Muscle of back (tissue), 11 donors: ENCODE results near the gene ARHGAP28. TPM values are rescaled to one million over a fixed set of nuclear protein-coding genes. Genes with fewer than 3 reads are reported as not detected.
A peak's percentile ranks its signal among the peaks of the same experiment; 100 is the strongest.

Experiments used
- DNase-seq, 3 donors: peaks; one replicate each; pipeline versions ENCODE4 v3.0.0 to v3.0.0-alpha.2; 2013
- polyA plus RNA-seq, 10 donors: library from polyadenylated mRNA; unstranded; fragments of 120-200 nt; gene quantifications; one replicate each; pipeline ENCODE4 v1.2.1, GENCODE V29; 2013; ENCODE audit not compliant: insufficient read length in 10 of 10

Gene ARHGAP28
- polyA plus RNA-seq, 10 donors, result 17.8 to 41.9 (median 28.2) TPM

DNA sequence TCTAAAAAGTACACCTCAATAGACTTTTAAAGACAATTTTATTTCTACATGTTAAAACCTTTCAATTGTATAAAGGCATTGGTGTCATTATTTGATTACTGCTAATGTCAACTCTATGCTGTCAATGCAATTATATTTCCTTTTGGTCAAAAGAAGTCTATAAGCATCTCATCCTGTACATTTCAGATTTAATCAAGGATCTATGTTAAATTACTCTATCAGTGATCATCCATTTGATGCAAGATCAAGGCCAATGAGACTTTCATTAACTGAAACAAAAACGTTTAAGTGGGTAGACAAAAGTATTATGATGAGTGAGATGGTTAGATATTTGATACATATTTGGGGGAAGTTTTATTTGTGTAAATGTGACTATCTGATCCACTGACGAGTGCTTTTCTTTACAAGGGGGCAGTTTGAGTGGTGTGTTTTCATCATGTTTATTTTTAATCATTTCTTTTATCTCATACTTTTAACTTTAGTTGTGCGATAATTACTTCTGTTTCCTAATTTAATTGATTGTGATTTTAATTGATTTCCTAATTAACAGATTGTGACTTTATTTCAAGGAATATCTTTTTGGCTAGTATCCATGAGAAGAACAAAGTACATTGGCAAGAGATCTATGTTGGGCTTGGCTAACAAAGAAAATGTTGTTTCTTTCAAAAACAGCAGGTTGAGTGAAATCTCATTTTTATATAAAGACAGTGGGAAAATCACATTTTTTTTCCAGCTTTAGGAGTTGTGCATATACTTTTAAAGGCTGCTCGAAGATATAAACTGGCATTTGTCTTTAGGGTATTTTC lies 1.1 kb downstream of the ARHGAP28 start:
- DNase-seq, result peak in 1 of 3 donors; percentile 56

DNA sequence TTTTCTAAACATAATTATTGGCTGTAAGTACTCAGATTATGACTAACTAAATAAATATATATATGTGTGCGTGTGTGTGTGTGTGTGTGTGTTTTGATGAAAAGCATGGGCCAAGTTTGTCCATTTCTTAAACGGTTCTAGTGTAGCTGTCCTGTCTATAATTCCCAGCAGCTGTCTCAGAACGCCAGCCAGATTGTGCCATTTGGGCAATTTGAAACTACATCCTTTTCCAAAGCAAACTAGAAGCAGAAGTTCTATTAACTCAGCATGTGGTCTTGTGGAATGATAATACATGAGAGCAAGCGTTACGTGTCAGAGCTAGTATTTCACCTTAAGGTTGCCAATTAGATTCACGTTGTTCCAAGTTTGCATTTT lies 1.7 kb downstream of the ARHGAP28 start:
- peak; percentile 55 to 84 (median 79) for DNase-seq

DNA sequence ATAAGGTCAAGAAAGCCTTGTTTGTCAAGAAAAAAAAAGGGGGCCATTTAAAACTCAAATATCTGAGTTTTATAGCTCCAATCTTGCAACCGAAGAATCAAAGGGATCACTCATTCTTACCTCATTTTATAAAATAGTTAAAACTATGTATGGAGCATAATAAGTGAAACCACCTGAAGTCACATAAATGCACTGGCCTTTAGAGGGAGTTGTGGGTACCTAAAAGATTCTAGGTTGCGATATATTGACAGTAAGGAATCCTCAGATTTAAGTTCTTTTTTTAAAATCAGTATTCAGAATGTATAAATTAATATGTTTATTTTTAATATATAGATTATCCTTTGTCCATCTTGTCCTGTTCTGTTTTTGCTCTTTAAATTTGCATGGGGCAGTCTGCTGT lies 3.4 kb downstream of the ARHGAP28 start:
- DNase-seq, result no peak

DNA sequence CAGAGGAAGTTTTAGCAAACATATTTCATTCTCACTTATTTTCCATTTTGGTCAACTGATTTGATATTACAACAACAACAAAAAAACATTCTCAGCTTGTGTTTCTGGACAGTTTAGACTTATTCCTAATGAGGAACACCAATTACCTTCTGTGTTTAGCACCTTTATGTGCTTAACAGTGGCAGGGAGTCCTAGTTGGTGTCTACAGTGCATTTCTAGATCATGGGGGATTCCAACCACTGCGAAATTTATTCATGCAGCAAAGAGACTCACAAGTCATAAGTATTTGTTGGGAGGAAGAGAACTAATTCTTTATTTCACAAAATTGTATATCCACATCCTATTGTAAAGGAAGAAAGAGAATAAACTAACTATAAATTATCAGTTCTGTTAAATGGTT lies 4.2 kb downstream of the ARHGAP28 start:
- DNase-seq, result no peak

DNA sequence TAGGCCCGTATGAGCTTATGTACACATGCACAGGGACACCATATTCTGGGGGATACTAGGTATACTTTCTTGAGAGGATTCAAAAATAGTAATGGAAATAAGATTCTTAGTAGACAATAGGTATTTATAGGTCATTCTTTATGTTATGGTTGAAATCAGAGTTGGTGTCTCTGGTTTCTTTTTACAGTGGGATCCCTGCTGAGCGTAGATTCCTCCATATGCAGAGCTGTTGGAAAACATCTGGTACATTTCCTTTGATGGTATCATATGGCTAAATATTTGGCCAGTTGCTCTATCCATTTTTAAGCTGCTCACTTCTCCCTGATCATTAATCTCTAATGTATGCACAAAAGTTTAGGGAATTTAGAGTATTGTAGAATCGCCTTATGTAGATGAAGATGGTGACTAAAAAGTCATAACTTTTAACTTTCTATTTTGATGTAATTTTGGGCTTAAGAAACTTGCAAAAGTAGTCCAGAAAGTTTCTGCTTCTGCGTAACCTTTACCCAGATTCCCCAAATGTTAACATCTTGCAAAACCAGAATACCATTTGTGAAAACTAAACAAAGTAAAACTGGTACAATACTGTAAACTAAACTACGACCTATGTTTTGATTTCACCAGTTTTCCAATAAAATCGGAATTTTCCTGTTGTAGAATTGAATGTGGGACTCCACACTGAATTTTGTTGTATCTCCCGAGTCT lies 5.4 kb downstream of the ARHGAP28 start:
- no peak for DNase-seq

DNA sequence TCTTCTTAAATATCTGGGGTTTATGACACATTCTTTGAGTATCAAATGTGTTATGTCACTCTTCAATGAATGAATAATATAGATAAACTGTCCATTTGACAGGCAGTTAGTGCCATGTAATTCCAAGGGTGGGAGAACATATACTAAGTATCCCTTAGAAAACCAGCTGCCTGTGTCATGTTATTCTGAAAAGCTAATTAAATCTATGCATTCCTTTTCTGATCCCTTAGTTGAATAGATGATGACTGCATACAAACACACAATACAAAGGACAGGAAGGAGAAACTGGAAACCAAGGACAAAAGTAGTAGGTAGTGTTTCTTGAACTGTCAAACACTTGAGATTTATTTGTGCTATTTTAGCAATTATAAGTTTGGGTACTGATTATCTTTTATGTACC lies 8.3 kb downstream of the ARHGAP28 start:
- DNase-seq, result no peak

DNA sequence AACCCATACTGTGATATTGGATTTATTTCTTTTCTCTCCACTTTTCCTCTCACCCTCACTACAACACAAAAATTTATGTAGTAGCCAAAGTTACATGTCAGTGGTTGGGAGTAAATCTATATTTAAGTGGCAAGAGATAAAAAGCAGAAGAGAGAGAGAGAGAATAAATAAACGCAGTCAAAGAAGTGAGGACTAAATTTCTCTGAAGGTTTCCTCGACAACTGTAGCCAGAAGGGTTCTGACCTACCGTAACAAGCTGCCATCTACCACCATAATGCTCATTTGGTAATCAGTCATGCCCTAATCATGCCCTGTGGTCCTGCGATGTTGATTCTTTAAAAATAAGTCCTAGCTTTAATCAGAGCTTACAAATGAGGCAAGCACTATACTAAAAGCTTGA lies 9.1 kb downstream of the ARHGAP28 start:
- no peak for DNase-seq

DNA sequence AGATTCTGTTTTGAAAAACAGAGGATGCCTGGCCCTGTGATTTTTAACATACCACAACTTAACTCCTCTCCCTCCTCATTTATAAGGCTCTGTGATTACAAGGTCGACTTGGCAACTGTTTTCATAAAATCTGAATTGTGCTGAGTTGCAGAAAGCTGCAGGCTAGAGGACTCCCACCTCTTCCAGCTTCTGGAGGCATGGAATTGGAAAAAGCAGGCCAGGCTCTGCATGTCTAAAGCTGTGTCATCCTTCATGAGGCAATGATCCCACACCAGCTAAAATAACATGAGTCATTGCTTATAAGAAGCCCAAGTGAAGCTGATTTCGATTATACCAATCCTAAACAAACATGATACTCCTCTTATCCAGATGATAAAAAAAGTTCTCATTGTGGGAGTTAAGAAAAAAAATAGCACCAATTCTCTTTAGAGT lies 11.7 kb downstream of the ARHGAP28 start:
- peak; percentile 70 to 95 (median 84) for DNase-seq

DNA sequence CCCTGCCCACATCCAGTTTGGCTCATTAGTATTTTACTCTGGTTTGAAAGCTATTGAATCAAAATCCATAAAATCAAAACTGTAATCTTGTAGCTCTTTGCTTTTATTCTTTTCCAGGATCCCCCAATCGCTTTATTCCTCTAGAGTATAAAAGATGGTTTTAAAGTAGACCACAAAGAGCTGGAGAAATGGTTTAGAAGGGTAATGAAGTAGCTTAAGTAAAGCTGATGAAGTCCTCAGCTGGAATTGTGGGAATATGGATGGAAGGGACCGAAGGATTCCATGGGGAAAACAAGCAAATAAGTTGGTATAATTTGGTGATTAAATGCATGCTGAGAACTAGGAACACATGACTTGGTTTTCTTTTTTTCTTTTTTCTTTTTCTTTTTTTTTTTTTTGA lies 12.3 kb downstream of the ARHGAP28 start:
- DNase-seq, result no peak

DNA sequence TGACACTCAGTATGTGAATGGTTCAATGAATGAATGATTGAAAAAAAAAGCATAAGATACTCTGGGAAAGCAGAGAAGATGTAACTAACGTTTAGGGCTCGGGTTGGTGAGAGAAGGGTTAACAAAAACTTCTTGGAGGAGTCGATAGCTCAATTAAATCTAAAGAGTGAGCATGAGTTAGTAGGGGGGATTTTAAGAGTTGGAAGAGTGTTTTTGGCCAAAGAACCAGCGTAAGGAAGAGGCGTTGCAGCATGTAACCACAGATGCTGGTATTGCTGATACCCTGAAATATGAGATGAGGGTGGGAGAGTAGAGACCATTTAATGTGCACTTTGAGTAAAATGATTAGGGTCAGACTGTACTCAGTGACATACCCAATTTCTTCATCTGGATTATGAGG lies 14.5 kb downstream of the ARHGAP28 start:
- DNase-seq, result no peak

DNA sequence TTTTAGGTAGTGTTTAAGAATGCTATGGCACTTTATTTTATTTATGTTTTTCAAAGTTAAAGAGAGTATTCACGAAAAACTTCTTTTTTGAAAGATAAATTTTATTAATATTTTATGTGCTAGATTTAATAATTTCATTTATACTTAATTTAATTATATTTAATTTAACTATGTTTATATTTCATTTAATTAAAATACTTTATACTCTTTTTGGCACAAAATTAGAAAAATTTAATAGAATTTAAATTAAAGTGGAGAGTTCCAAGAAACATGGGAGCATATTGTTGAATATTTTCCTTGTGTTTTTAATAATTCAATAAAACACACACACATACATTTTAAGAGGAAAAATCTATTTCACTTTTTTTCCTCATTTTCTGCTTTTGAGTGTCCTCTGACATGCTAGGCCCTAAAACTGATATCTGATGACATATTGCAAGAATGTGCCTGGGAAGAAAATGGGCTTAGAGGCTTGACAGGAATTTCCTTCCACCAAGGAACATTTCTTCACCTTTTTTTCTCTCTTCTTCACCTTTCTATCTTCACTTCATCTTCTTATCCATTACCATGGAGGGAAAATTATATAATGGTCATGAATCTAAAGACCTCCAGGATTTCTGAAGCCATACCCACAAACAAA lies 15.4 kb downstream of the ARHGAP28 start:
- DNase-seq, result no peak

DNA sequence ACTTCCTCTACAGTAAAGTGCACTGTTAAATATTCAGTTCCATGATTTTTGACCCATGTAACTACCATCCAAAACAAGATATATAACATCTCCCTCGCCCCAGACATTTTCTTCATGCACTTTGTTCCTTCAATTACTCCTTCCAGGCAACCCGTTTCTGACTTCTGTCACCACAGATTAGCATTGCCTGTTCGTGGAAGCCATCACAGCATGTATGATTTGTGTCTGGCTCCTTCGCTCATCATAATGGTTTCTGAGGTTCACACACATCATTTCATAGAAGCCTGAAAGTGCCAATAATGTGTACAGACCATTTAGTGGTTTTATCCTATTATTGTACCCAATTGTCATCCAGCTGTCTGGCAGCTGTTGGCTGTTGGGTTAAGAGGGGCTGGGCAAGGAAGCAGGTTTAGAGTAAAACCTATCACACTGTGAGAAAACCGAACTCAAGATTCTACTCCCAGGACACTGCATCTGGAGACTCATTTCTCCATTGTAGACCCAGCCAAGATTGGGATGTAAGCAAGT lies 16.1 kb downstream of the ARHGAP28 start:
- DNase-seq, result no peak

DNA sequence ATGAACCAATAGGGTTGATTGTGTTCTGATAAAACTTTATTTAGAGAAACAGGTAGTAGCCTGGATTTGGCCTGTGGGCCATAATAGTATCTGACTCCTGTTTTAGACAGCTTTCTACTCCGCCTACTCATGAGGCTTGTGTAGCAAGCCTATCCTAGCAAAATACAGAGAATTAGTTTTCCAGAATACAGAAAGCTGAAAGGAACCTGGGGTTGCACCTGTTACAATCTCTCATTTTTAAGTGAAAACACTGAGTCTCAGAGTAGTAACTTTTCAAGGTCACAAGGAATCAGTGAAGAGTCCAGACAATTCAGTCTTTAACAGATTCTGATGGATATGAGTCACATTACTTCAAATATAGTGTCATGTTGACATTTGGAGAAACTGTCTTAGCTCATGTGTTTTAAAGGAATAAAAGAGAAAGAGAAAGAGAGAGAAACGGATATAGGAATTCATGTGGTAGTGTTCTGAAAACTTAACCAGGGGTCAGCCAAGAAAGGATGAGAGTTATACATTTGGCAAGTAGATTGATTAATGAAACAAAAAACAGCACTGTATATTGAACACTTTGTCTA lies 17.0 kb downstream of the ARHGAP28 start:
- DNase-seq, result no peak

DNA sequence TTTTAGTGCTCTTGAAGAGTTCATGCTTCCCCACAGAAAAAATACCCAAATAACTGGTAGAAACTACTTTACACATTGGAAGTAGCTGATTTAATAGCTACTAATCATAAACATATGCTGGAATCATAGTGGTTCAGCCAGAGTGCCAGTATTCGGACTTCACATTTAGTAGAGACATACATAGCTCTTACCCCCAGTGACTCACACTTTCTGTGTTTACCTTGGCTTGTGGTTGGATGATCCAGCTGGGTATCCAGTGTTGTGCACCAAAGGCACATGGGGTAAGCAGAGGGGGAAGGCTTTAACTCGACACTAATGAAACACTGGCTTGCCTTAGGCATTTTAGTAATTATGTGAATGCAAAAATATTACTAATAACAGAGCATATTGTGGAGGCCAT lies 18.1 kb downstream of the ARHGAP28 start:
- peak in 1 of 3 donors; percentile 92 for DNase-seq

DNA sequence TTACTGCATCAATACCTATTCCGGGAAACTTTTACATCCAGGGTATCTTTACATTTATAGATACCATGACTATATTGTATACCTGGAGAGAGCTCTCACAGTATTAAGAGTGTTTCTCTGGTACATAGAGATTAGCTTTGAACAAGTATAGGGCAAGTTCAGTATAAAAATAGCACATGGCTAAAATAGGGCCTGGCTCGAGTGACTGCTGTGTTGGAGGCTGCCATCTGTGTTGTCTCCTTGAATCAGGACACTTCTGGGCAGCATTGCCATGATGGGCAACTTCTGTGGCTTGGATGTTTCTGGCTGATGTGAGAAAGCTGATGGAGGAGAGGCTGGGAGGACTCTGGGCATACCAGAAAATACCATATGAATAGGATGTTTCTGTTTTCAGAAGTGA lies 18.7 kb downstream of the ARHGAP28 start:
- DNase-seq, result peak in 1 of 3 donors; percentile 28

DNA sequence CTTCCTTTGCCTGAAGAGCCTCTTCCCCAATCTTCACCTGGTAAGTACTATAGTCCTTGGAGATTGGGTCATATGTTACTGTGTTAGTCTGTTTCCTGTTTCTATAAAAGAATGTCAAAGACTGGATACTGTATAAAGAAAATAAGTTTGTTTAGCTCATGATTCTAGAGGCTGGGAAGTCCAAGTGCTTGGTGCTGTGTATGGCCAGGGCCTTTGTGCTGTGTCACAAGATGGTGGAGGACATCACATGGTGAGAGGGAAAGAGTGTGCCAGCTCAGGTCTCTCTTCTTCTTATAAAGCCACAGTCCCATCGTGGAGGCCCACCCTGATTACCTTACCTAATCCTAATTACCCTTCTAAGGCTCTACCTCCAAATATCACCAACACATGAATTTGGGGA lies 20.9 kb downstream of the ARHGAP28 start:
- no peak for DNase-seq

DNA sequence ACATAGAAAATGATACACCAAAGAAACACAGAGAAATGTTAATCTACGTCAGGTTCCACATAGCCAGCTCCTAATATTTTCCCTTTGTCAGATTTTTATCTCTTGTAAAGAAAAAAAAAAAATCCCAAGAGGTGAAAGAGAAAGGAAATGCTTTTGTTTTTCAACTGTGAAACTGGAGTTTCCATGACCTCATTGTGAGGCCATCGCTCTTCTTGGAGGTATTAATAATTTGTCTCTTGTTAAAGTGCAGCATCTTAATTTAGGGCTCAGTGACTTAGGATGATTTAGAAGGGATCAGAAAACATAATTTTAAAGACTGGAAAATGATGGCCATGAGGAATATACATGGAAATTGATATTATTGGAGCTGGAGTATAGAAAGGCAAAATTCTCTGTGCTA lies 21.7 kb downstream of the ARHGAP28 start:
- DNase-seq, result peak in 2 of 3 donors; percentile 45 to 76

DNA sequence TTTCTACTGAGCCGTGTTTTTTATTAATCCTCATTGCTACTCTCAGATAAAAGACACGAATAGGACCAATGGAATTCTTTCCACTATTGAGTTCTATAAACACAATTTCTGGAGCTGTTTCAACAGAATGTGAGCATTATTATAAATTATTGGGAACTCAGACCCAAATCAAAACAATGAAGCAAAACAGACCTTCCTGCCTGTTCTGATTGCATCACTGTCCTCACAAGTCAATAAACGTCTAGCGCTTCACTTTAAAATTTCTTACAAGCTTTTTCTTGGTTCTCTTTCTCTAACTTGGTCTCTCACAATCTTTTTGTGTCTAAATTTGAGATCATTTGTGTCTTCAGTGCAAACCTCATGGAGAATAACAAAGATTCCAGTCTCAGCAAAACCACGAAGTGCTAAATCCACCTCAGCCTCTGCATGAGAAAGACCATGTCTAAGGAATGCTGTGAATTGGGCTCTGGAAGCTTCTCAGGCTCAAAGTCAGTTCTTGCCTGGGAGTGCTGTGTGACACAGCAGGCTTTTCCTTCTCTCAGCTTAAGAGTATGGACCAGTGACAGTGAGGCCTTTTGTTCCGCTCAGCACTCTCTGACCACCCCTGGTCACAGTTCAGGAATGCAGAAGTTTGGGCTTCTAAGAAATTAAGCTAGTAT lies 22.8 kb downstream of the ARHGAP28 start:
- peak in 1 of 3 donors; percentile 62 for DNase-seq

DNA sequence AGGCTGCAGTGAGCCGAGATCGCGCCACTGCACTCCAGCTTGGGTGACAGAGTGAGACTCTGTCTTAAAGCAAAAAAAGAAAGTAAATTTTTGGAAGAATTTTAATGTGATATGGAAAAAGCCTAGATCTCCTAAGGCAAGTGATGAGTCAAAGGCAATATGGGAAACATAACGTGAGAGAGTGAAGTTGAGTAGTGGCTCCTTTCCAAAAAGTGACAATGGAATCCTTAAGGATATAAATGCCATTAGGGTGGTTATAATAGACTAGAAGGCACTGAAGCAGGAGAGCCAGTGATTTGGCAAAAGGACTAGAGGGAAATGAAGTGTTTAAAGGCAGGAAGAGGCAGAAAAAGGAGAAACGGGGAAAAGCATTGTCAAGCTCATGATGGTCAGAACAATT lies 25.6 kb downstream of the ARHGAP28 start:
- DNase-seq, result peak in 1 of 3 donors; percentile 65

DNA sequence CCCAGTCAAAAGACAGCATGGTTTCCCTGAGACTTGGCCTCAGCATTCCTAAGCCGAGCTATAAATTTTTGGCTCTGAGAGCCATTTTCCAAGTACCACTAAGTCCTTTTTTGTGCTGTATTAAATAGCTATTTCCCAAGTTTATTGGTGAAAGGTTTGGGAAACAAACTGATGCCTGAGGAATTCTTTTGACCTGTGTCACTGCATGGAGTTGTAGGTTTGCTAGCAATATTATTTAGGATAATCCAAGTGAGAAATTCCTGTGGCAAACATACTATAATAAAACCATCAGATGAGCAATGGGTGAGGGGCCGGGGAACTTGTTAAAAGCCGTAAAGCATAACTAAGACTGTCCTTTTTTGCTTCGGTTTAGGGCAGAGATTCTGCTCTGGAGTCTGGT lies 28.4 kb downstream of the ARHGAP28 start:
- peak in 1 of 3 donors; percentile 93 for DNase-seq

DNA sequence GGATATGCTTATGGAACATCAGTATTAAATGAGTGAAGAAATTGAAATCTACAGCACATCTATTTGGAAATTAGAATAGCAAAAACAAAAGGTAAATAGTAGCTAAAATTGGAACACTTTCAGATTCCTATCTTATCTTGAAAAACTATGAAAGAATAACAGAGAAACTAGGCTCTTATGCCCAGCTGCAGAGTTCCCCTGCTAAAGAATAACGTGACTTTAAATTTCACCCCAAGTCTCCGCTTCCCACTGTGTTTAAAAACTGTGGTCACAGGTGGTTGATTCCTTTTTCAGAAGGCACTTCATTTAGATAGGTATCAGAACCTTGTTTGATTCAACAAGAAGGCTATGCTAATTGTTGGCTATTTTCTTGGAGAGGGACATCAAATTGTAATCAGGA lies 30.1 kb downstream of the ARHGAP28 start:
- DNase-seq, result no peak

DNA sequence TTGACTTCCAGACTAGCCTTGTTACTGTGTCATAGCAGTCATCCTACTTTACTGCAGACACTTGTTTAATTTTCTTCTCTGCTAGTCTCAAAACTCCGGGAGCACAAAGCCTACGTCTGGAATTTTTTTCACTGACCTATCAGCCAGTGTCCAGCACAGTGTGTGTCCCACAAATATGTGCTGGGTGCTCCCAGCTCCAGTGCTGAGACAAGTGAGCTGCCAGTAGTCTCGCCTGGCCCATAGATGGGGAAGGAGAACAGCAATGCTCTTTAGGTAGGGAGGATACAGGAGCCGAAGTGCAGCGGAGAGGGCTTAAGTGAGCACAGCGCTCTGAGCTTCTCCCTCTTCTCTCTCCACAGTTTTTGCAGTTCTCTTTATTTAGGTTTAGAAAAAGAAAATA lies 34.0 kb downstream of the ARHGAP28 start:
- no peak for DNase-seq
